GM21529 (cell line): ENCODE results near the gene MICU1.

Experiments used
- ATAC-seq: cut with Tn5 transposase; IDR thresholded peaks from one replicate; pipeline ENCODE4 v1.9.1; 2021; ENCODE audit not compliant: unreplicated experiment

The MICU1 gene

GRCh38 chr10:72630144-72630543 lies 4.3 kb upstream of the MICU1 start:
- no peak for ATAC-seq

GRCh38 chr10:72626444-72626754 lies 520 bp upstream of the MICU1 start:
- no peak for ATAC-seq

- no peak for ATAC-seq
Measured at GRCh38 chr10:72625276-72625607, 637 bp downstream of the MICU1 start.

- ATAC-seq, result no peak
Measured at GRCh38 chr10:72622271-72622670, 3.6 kb downstream of the MICU1 start.

GRCh38 chr10:72616716-72617115 lies 9.2 kb downstream of the MICU1 start:
- no peak for ATAC-seq

- no peak for ATAC-seq
Measured at GRCh38 chr10:72615970-72616369, 9.9 kb downstream of the MICU1 start.

GRCh38 chr10:72612203-72612826 lies 13.6 kb downstream of the MICU1 start:
- no peak for ATAC-seq

- ATAC-seq, result no peak
Measured at GRCh38 chr10:72611783-72612182, 14.1 kb downstream of the MICU1 start.

GRCh38 chr10:72610466-72610865 lies 15.4 kb downstream of the MICU1 start:
- no peak for ATAC-seq

GRCh38 chr10:72605122-72605521 lies 20.8 kb downstream of the MICU1 start:
- ATAC-seq, result no peak

GRCh38 chr10:72601144-72601543 lies 24.7 kb downstream of the MICU1 start:
- no peak for ATAC-seq

GRCh38 chr10:72598769-72599701 lies 26.8 kb downstream of the MICU1 start:
- no peak for ATAC-seq

GRCh38 chr10:72597897-72598296 lies 28.0 kb downstream of the MICU1 start:
- ATAC-seq, result no peak

- ATAC-seq, result no peak
Measured at GRCh38 chr10:72595436-72595835, 30.4 kb downstream of the MICU1 start.

GRCh38 chr10:72593963-72594362 lies 31.9 kb downstream of the MICU1 start:
- no peak for ATAC-seq

- ATAC-seq, result no peak
Measured at GRCh38 chr10:72588266-72588665, 37.6 kb downstream of the MICU1 start.

- ATAC-seq, result no peak
Measured at GRCh38 chr10:72587568-72587967, 38.3 kb downstream of the MICU1 start.

GRCh38 chr10:72574636-72575035 lies 51.2 kb downstream of the MICU1 start:
- no peak for ATAC-seq

GRCh38 chr10:72573079-72573478 lies 52.8 kb downstream of the MICU1 start:
- no peak for ATAC-seq

GRCh38 chr10:72567889-72568640 lies 57.8 kb downstream of the MICU1 start:
- ATAC-seq, result no peak

- no peak for ATAC-seq
Measured at GRCh38 chr10:72567421-72567820, 58.5 kb downstream of the MICU1 start.

- no peak for ATAC-seq
Measured at GRCh38 chr10:72564596-72564995, 61.3 kb downstream of the MICU1 start.
